Measurements from ENCODE around the gene OPRM1.

OPRM1 gene

GRCh38 chr6:154285826-154286225, 246.8 kb downstream of the OPRM1 start:
- DNase-seq: no peak

GRCh38 chr6:154289818-154290508, 250.9 kb downstream of the OPRM1 start:
- DNase-seq: no peak

GRCh38 chr6:154292066-154292465, 253.0 kb downstream of the OPRM1 start:
- DNase-seq: no peak

- DNase-seq: no peak
Observed at GRCh38 chr6:154292855-154293519, 253.9 kb downstream of the OPRM1 start.

GRCh38 chr6:154295733-154296132, 256.7 kb downstream of the OPRM1 start:
- no peak for DNase-seq

Measured in Kasumi-1 (cell line).